Esophagus squamous epithelium (tissue), 4 donors: ENCODE results near the gene BOK.

Source experiments
- POLR2A ChIP-seq, 4 donors: fragments of 450-650 bp; IDR thresholded peaks; one replicate each; pipeline ENCODE4 v1.6.1; 2017; ENCODE audit warnings: antibody characterized with exemption in 4 of 4, mild to moderate bottlenecking in 4 of 4, moderate library complexity in 3 of 4
- TF ChIP-seq, protein P1 (sequence below), 6 experiments: fragments of 450-650 bp in 4 of 6; fragments of 200-600 bp in 2 of 6; sonication (generic) in 2 of 6; IDR thresholded peaks; one replicate each; pipeline ENCODE4 v1.5.1; 2016 to 2019; ENCODE audit warnings: antibody characterized with exemption in 6 of 6, mild to moderate bottlenecking in 4 of 6, moderate library complexity in 4 of 6

DNA sequence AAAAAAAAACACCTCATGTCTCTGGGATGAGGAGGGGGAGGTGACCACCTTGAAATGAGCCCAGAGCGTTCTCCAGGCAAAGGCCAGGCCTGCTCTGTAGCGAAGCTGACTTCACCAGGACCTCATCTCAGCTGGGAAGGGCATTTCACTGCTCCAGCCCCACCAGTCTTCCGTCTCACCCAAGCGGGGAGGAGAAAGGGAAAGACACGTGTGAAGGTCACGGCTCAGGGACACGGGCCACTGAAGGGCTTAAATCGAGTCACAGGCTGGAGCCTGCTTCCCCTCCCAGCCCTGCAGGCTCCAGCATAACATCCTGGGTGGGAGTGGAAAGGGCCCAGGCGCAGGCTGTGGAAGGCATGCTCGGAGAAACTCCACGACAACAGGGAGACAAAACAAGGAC, 60.3 kb downstream of the BOK start:
- TF ChIP-seq POLR2A (IDR thresholded peaks at IDR 0.05): no peak
- TF ChIP-seq, protein P1, sequence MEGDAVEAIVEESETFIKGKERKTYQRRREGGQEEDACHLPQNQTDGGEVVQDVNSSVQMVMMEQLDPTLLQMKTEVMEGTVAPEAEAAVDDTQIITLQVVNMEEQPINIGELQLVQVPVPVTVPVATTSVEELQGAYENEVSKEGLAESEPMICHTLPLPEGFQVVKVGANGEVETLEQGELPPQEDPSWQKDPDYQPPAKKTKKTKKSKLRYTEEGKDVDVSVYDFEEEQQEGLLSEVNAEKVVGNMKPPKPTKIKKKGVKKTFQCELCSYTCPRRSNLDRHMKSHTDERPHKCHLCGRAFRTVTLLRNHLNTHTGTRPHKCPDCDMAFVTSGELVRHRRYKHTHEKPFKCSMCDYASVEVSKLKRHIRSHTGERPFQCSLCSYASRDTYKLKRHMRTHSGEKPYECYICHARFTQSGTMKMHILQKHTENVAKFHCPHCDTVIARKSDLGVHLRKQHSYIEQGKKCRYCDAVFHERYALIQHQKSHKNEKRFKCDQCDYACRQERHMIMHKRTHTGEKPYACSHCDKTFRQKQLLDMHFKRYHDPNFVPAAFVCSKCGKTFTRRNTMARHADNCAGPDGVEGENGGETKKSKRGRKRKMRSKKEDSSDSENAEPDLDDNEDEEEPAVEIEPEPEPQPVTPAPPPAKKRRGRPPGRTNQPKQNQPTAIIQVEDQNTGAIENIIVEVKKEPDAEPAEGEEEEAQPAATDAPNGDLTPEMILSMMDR (IDR thresholded peaks at IDR 0.05): no peak
